ENCODE results near the gene RTF1.
"Not testable (repeated sequence)": the region's sequence is repeated elsewhere in the genome, so short reads cannot be mapped to it uniquely, and the experiment has no call there.

RTF1 gene

GRCh38 chr15:41462084-41462795 lies 45.3 kb downstream of the RTF1 start:
- Histone ChIP-seq H2AFZ (ENCODE audit: low read depth, low read length) (no peak overlapping the region), H3K9me3 (ENCODE audit: low read length) (no peaks in the 10 kb centered on the region), H3K27me3 (ENCODE audit: insufficient read depth, low read length) (no peaks in the 10 kb centered on the region), H3K4me3 (ENCODE audit: low read length) (no peak overlapping the region), H3K36me3 (ENCODE audit: insufficient read depth, low read length) (peaks cover 68% of the 10 kb centered on the region), H3K4me1 (ENCODE audit: insufficient read depth, low read length) (no peaks in the 10 kb centered on the region)

GRCh38 chr15:41464889-41465580 lies 48.1 kb downstream of the RTF1 start:
- Histone ChIP-seq H3K27me3 (ENCODE audit: insufficient read depth, low read length) (no peaks in the 10 kb centered on the region), H3K4me3 (ENCODE audit: low read length) (no peak overlapping the region), H2AFZ (ENCODE audit: low read depth, low read length) (no peak overlapping the region), H3K9me3 (ENCODE audit: low read length) (peaks cover 3% of the 10 kb centered on the region), H3K36me3 (ENCODE audit: insufficient read depth, low read length) (peaks cover 69% of the 10 kb centered on the region), H3K4me1 (ENCODE audit: insufficient read depth, low read length) (no peaks in the 10 kb centered on the region)

GRCh38 chr15:41465822-41466421 lies 49.0 kb downstream of the RTF1 start:
- Histone ChIP-seq H3K4me1 (ENCODE audit: insufficient read depth, low read length) (no peaks in the 10 kb centered on the region), H3K4me3 (ENCODE audit: low read length) (no peak overlapping the region), H3K36me3 (ENCODE audit: insufficient read depth, low read length) (peaks cover 73% of the 10 kb centered on the region), H3K9me3 (ENCODE audit: low read length) (peaks cover 3% of the 10 kb centered on the region), H3K27me3 (ENCODE audit: insufficient read depth, low read length) (no peaks in the 10 kb centered on the region), H2AFZ (ENCODE audit: low read depth, low read length) (no peak overlapping the region)

GRCh38 chr15:41466711-41467110 lies 49.8 kb downstream of the RTF1 start:
- Histone ChIP-seq H3K27me3 (ENCODE audit: insufficient read depth, low read length) (no peaks in the 10 kb centered on the region), H3K4me3 (ENCODE audit: low read length) (no peak overlapping the region), H3K4me1 (ENCODE audit: insufficient read depth, low read length) (no peaks in the 10 kb centered on the region), H3K9me3 (ENCODE audit: low read length) (peaks cover 3% of the 10 kb centered on the region), H3K36me3 (ENCODE audit: insufficient read depth, low read length) (peaks cover 80% of the 10 kb centered on the region), H2AFZ (ENCODE audit: low read depth, low read length) (no peak overlapping the region)

- not testable (repeated sequence) for H3K27me3 ChIP-seq (ENCODE audit: insufficient read depth, low read length); H3K9me3 ChIP-seq (ENCODE audit: low read length); H3K4me1 ChIP-seq (ENCODE audit: insufficient read depth, low read length); H2AFZ ChIP-seq (ENCODE audit: low read depth, low read length); H3K4me3 ChIP-seq (ENCODE audit: low read length)
- H3K36me3 ChIP-seq (ENCODE audit: insufficient read depth, low read length) = peaks cover 78% of the 10 kb centered on the region
These were observed 52.7 kb downstream of the RTF1 start for GRCh38 chr15:41469644-41470043.

DNA sequence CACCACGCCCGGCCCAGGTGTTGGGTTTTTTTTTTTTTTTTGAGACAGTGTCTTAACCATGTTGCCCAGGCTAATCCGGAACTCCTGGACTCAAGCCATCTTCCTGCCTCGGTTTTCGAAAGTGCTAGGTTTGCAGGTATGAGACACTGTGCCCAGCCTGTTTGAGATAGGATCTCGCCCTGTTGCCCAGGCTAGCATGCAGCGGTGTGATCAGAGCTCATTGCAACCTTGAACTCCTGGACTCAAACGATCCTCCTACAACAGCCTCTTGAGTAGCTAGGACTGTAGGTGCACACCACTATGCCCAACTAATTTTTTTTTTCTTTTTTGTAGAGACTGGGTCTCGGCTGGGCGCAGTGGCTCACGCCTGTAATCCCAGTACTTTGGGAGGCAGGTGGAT lies 56.5 kb downstream of the RTF1 start:
- no peak overlapping the region for H3K4me3 ChIP-seq (ENCODE audit: low read length)

DNA sequence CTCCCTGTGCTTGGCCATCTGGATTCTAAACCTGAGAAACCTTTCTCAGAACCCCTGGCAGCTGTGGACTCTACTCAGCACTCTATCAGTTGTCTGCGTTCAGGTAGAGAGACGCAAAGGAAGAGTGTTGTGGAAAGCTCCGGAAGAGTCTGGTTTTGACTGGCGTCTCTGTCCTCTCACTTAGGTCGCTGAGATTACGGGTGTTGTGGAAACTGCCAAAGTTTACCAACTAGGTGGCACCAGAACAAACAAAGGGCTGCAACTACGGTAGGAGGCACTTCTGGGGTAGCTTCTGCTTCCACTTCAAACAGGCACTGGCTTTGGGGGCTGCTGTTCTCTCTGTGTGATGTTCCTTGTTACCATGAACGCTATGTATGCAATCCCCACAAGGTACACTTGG lies 57.5 kb downstream of the RTF1 start:
- no peak overlapping the region for H3K4me3 ChIP-seq (ENCODE audit: low read length)
- no peaks in the 10 kb centered on the region for H3K4me1 ChIP-seq (ENCODE audit: insufficient read depth, low read length)
- no peaks in the 10 kb centered on the region for H3K27me3 ChIP-seq (ENCODE audit: insufficient read depth, low read length)
- H3K36me3 ChIP-seq (ENCODE audit: insufficient read depth, low read length) = peaks cover 82% of the 10 kb centered on the region
- H2AFZ ChIP-seq (ENCODE audit: low read depth, low read length) = no peak overlapping the region
- no peaks in the 10 kb centered on the region for H3K9me3 ChIP-seq (ENCODE audit: low read length)

More for the DNA sequence above, 56.5 kb downstream of the RTF1 start:
- Histone ChIP-seq H2AFZ (ENCODE audit: low read depth, low read length) (no peak overlapping the region), H3K4me1 (ENCODE audit: insufficient read depth, low read length) (no peaks in the 10 kb centered on the region), H3K9me3 (ENCODE audit: low read length) (peaks cover 3% of the 10 kb centered on the region), H3K36me3 (ENCODE audit: insufficient read depth, low read length) (peaks cover 83% of the 10 kb centered on the region), H3K27me3 (ENCODE audit: insufficient read depth, low read length) (no peaks in the 10 kb centered on the region)

- H2AFZ ChIP-seq (ENCODE audit: low read depth, low read length) = no peak overlapping the region
- no peaks in the 10 kb centered on the region for H3K27me3 ChIP-seq (ENCODE audit: insufficient read depth, low read length)
- H3K9me3 ChIP-seq (ENCODE audit: low read length) = no peaks in the 10 kb centered on the region
- H3K4me3 ChIP-seq (ENCODE audit: low read length) = no peak overlapping the region
- no peaks in the 10 kb centered on the region for H3K4me1 ChIP-seq (ENCODE audit: insufficient read depth, low read length)
- peaks cover 81% of the 10 kb centered on the region for H3K36me3 ChIP-seq (ENCODE audit: insufficient read depth, low read length)
These were observed 58.0 kb downstream of the RTF1 start for GRCh38 chr15:41474941-41475340.

DNA sequence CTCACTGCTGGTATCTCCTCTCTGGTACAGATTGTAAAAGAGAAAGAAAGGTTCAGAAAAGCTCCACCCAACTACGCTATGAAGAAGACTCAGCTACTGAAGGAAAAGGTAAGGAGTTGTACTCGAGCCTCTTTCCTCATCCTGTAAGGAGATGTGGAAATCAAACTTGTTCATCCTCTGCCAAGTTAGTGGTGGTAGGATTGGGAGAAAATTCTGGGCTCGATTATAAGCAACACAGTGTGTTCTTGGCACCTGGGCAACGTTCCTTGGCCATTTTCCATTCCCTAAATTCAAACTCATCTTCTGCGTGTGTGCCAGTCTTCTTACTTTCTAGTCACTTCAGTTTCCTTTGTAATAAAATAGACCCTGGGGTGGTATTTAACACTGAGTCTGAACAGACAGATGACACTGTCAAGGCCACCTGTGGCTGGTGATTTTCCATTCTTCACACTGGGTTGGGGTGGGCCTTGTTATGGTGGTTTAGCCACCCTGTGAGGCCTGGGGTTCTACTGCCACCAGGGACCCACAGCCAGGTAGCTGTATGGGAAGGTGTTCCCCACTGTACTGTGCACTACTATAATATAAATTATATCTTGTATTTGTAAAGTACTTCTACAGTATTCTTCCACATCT lies 59.6 kb downstream of the RTF1 start:
- Histone ChIP-seq H3K27me3 (ENCODE audit: insufficient read depth, low read length) (no peaks in the 10 kb centered on the region), H2AFZ (ENCODE audit: low read depth, low read length) (no peak overlapping the region), H3K4me3 (ENCODE audit: low read length) (no peak overlapping the region), H3K4me1 (ENCODE audit: insufficient read depth, low read length) (no peaks in the 10 kb centered on the region), H3K36me3 (ENCODE audit: insufficient read depth, low read length) (peaks cover 83% of the 10 kb centered on the region), H3K9me3 (ENCODE audit: low read length) (peaks cover 2% of the 10 kb centered on the region)

GRCh38 chr15:41480396-41481140 lies 63.7 kb downstream of the RTF1 start:
- Histone ChIP-seq H3K27me3 (ENCODE audit: insufficient read depth, low read length) (no peaks in the 10 kb centered on the region), H3K36me3 (ENCODE audit: insufficient read depth, low read length) (peaks cover 81% of the 10 kb centered on the region), H3K4me3 (ENCODE audit: low read length) (no peak overlapping the region), H3K9me3 (ENCODE audit: low read length) (peaks cover 4% of the 10 kb centered on the region), H3K4me1 (ENCODE audit: insufficient read depth, low read length) (no peaks in the 10 kb centered on the region), H2AFZ (ENCODE audit: low read depth, low read length) (no peak overlapping the region)

GRCh38 chr15:41482110-41482877 lies 65.4 kb downstream of the RTF1 start:
- Histone ChIP-seq H2AFZ (ENCODE audit: low read depth, low read length) (no peak overlapping the region), H3K4me1 (ENCODE audit: insufficient read depth, low read length) (no peaks in the 10 kb centered on the region), H3K4me3 (ENCODE audit: low read length) (no peak overlapping the region), H3K9me3 (ENCODE audit: low read length) (peaks cover 4% of the 10 kb centered on the region), H3K27me3 (ENCODE audit: insufficient read depth, low read length) (no peaks in the 10 kb centered on the region), H3K36me3 (ENCODE audit: insufficient read depth, low read length) (peaks cover 63% of the 10 kb centered on the region)

DNA sequence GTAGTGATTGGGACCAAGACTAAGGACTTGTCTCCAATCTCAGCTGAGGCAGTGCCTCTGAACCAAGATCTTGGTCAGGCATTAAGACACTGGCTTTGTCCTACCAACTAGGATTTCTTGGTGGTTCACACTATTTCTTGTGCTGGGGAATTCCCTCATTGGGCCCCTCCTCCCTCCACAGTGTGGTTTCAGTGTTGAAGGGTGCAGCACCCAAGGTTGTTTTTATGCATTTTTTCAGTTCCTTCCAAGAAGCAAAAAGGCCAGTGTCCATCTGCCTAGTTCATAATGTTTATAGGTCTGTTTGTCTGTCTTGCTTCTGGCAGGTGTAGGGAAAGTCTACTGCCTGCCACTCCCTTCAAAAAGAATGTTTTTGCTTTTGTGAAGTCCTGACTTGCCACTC lies 66.2 kb downstream of the RTF1 start:
- peaks cover 4% of the 10 kb centered on the region for H3K9me3 ChIP-seq (ENCODE audit: low read length)
- no peaks in the 10 kb centered on the region for H3K4me1 ChIP-seq (ENCODE audit: insufficient read depth, low read length)
- H3K36me3 ChIP-seq (ENCODE audit: insufficient read depth, low read length) = peaks cover 57% of the 10 kb centered on the region
- H2AFZ ChIP-seq (ENCODE audit: low read depth, low read length) = no peak overlapping the region
- H3K27me3 ChIP-seq (ENCODE audit: insufficient read depth, low read length) = no peaks in the 10 kb centered on the region
- H3K4me3 ChIP-seq (ENCODE audit: low read length) = no peak overlapping the region
